ENCODE data around the gene RINL. TPM values are rescaled to one million over a fixed set of nuclear protein-coding genes. Genes with fewer than 3 reads are reported as not detected.

Gene RINL
- polyA plus RNA-seq, 1 of the 3 experiments (the other 2 are of a cell fraction): 3.8 TPM

DNA sequence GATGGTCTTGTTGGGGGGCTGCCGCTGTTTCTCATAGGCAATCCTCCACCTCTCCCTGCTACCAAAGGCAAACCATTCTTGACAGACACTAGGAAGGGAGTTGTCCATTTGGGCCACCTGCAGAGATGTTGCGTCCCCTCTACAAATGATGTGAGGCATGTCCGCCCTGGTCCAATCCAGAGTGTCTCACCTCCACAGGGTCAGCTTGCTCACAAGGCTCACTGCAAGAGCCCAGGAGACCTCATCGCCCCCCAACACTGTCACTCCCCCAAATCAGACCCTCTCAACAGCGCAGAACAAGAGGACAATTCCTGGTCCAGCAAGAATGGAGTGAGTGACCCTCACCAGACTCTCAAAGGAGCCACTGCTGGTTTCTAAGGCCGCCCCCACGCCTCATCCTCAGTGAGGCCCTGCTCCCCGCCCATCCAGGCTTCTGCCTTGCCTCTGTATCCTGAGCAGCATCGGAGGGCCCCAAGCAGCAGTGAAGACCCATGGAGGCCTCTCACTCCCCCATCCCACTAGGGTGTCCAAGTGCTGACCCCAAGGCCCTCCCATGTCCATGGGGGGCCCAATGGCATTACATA is 34.8 kb downstream of the RINL start:
- Histone ChIP-seq H3K36me3 (replicated peaks in 1 of 2; ENCODE audit: control insufficient read depth in 1 of 2, insufficient read depth in 2 of 2, low read length in 1 of 2) (peaks cover 84 to 88% of the 10 kb centered on the region in 2 experiments), H3K79me2 (ENCODE audit: insufficient read depth) (peaks cover 86% of the 10 kb centered on the region)

DNA sequence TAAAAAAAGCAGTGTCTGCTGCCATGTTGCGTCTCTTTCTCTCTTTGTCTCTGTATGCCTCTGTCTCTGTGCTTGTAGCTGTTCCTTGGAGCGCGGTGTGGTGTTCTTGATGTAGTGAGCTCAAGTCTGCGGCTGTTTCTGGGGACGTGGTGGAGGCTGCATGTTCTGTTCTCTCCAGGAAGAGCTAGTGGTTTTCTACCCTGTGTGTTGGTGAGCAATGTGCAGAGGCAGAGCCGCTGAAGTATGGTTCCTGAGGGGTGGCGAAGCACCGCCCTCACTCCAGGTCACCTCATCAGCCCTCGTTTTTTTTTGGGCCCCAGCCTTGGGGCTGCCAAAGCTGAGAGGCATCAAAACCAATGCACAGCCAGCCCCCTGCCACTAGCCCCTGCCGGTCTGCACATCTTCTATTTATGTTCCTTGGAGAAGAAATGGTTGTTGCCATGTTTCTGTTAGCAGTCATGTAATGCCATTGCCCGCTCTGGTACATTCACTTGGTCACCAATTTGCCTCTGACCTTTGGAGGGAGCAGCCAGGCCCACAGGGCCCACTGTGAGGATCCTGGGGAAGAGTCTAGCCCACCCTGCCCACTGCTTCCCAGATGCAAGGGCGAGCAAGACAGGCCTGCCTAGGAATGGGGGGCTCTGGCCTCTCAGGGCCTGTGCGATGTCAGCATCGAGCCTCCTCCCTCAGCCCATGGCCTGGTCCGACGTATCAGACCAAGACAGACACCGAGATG is 35.5 kb downstream of the RINL start:
- Histone ChIP-seq H3K9ac (no peak overlapping the region), H3K27me3 (ENCODE audit: insufficient read depth) (no peaks in the 10 kb centered on the region), H3K4me2 (no peak overlapping the region), H4K20me1 (ENCODE audit: insufficient read depth) (peaks cover 92% of the 10 kb centered on the region), H3K9me3 (no peaks in the 10 kb centered on the region), H3K79me2 (ENCODE audit: insufficient read depth) (peaks cover 79% of the 10 kb centered on the region), H3K27ac (ENCODE audit: low read depth in 2 of 2, low read length in 1 of 2) (no peak overlapping the region), H3F3A (replicated peaks; ENCODE audit: insufficient read depth) (peaks cover 53% of the 10 kb centered on the region), H3K9me2 (no peaks in the 10 kb centered on the region), H3K4me1 (ENCODE audit: control insufficient read depth in 1 of 2, insufficient read depth in 2 of 2, low read depth in 1 of 2, low read length in 1 of 2) (peaks cover 25 to 32% of the 10 kb centered on the region in 2 experiments; a peak in 3 of 4 replicates), H2AFZ (ENCODE audit: low read depth) (no peak overlapping the region), H3K36me3 (replicated peaks in 1 of 2; ENCODE audit: control insufficient read depth in 1 of 2, insufficient read depth in 2 of 2, low read length in 1 of 2) (peaks cover 77 to 93% of the 10 kb centered on the region in 2 experiments), H3K4me3 (ENCODE audit: low read depth in 2 of 2, low read length in 1 of 2) (no peak overlapping the region)
- ChIA-PET POLR2A (interaction anchor here (0.7 kb wide), 1 partner anchor 11 kb away, joined by 3 read pairs; the partner anchor contains the start of gene ECH1), CTCF (interaction anchor here (1.0 kb wide), 1 partner anchor 88 kb away, joined by 3 read pairs; the partner anchor contains the start of genes MRPS12 and SARS2)
- no peak for DNase-seq
- TF ChIP-seq RAD21 (IDR thresholded peaks at IDR 0.05; ENCODE audit: low read length) (no peak), EZH2phosphoT487 (IDR thresholded peaks at IDR 0.05; ENCODE audit: borderline replicate concordance, low read depth) (no peak), RFX5 (IDR thresholded peaks at IDR 0.05; ENCODE audit: low read length) (no peak), GABPA (IDR thresholded peaks at IDR 0.05; ENCODE audit: low read depth) (no peak), USF1 (IDR thresholded peaks at IDR 0.05; ENCODE audit: borderline replicate concordance, low read depth) (no peak), FOSL2 (IDR thresholded peaks at IDR 0.05; ENCODE audit: borderline replicate concordance, low read depth) (no peak)
- TF ChIP-seq, protein P1, sequence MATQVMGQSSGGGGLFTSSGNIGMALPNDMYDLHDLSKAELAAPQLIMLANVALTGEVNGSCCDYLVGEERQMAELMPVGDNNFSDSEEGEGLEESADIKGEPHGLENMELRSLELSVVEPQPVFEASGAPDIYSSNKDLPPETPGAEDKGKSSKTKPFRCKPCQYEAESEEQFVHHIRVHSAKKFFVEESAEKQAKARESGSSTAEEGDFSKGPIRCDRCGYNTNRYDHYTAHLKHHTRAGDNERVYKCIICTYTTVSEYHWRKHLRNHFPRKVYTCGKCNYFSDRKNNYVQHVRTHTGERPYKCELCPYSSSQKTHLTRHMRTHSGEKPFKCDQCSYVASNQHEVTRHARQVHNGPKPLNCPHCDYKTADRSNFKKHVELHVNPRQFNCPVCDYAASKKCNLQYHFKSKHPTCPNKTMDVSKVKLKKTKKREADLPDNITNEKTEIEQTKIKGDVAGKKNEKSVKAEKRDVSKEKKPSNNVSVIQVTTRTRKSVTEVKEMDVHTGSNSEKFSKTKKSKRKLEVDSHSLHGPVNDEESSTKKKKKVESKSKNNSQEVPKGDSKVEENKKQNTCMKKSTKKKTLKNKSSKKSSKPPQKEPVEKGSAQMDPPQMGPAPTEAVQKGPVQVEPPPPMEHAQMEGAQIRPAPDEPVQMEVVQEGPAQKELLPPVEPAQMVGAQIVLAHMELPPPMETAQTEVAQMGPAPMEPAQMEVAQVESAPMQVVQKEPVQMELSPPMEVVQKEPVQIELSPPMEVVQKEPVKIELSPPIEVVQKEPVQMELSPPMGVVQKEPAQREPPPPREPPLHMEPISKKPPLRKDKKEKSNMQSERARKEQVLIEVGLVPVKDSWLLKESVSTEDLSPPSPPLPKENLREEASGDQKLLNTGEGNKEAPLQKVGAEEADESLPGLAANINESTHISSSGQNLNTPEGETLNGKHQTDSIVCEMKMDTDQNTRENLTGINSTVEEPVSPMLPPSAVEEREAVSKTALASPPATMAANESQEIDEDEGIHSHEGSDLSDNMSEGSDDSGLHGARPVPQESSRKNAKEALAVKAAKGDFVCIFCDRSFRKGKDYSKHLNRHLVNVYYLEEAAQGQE (IDR thresholded peaks at IDR 0.05; ENCODE audit: low read depth, low read length): no peak
- WGBS (ENCODE audit: low lambda C conversion rate): 95% methylated on average over 11 of the region's 17 CpGs

More for the DNA sequence above, 34.8 kb downstream of the RINL start:
- Histone ChIP-seq H4K20me1 (ENCODE audit: insufficient read depth) (peaks cover 94% of the 10 kb centered on the region), H3K4me2 (no peak overlapping the region), H2AFZ (ENCODE audit: low read depth) (no peak overlapping the region), H3K27ac (ENCODE audit: low read depth in 2 of 2, low read length in 1 of 2) (no peak overlapping the region), H3K9me2 (no peaks in the 10 kb centered on the region), H3K4me1 (ENCODE audit: control insufficient read depth in 1 of 2, insufficient read depth in 2 of 2, low read depth in 1 of 2, low read length in 1 of 2) (peaks cover 25 to 32% of the 10 kb centered on the region in 2 experiments; a peak in 3 of 4 replicates), H3K27me3 (ENCODE audit: insufficient read depth) (no peaks in the 10 kb centered on the region), H3K9ac (no peak overlapping the region), H3F3A (replicated peaks; ENCODE audit: insufficient read depth) (peaks cover 46% of the 10 kb centered on the region), H3K4me3 (ENCODE audit: low read depth in 2 of 2, low read length in 1 of 2) (no peak overlapping the region), H3K9me3 (no peaks in the 10 kb centered on the region)
- POLR2A ChIA-PET: no interaction called here
- 98% methylated on average over 5 of the region's 9 CpGs for WGBS (ENCODE audit: low lambda C conversion rate)
- TF ChIP-seq TAF1 (IDR thresholded peaks at IDR 0.05; ENCODE audit: borderline replicate concordance, low read depth, low read length) (no peak), TCF12 (IDR thresholded peaks at IDR 0.05) (no peak), YY1 (IDR thresholded peaks at IDR 0.05; ENCODE audit: low read depth) (no peak), FOXJ3 (CRISPR knock-in tag; IDR thresholded peaks at IDR 0.05) (no peak), CHD2 (IDR thresholded peaks at IDR 0.05; ENCODE audit: low read length, partially characterized antibody) (no peak), TEAD4 (IDR thresholded peaks at IDR 0.05; ENCODE audit: borderline replicate concordance, insufficient read depth) (no peak), NFIC (IDR thresholded peaks at IDR 0.05; ENCODE audit: borderline replicate concordance) (no peak)
- TF ChIP-seq, protein P1 (IDR thresholded peaks at IDR 0.05; ENCODE audit: low read depth, low read length): no peak
- no peak for DNase-seq
- CTCF ChIA-PET: interaction anchor here (1.2 kb wide), 1 partner anchor 44 kb away, joined by 3 read pairs; no protein-coding TSS in a partner anchor
